Fibroblast of skin of left biceps (primary cell): ENCODE measurements around the gene ATXN7L1.

Experiments
- DNase-seq, 2 experiments: peaks; one replicate each; pipeline ENCODE4 v3.0.0-alpha.2; 2013; ENCODE audit warnings: low read depth in 2 of 2

The ATXN7L1 gene

DNA sequence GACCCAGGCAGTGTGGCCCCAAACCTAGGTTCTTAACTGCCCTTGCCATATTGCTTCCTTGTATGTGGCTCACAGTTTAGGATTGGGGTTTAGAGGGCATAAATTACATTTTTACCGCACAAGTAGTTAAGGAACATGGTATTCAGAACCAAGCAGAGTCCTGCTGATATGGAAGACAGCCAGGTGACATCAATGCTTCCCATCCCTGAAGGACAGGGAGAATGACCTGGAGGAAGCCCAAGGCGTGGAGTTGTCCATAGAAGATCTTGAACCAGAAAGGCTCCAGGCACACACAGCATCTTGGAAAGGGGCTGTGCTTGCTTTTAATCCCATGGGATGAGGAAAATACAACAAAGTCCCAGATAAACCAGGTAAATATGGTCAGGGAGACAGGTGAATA is 48.3 kb downstream of the ATXN7L1 start:
- no peak for DNase-seq

- DNase-seq = no peak
Observed at GRCh38 chr7:105827151-105827875, 49.1 kb downstream of the ATXN7L1 start.

GRCh38 chr7:105826143-105826542 is 50.3 kb downstream of the ATXN7L1 start:
- no peak for DNase-seq

DNA sequence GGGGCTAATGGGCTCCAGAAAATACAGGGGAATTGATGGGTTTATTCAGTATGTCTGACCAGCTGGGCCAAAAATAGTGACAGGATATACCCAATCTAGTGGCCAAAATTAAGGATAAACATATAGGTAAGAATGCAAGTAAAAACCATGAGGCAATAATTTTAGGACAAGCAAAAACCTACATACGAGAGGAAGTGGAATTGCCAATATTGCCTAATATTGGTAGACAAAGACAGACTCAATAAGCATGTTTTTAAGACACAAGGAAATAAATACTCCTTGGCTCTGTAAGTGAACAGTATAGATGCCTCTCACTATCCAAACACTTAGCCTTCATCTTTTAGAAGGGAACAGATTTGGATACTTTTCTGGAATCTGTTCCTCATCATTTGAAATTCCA is 51.0 kb downstream of the ATXN7L1 start:
- no peak for DNase-seq

- no peak for DNase-seq
Observed at GRCh38 chr7:105822806-105823205, 53.6 kb downstream of the ATXN7L1 start.

- DNase-seq = no peak
Observed at GRCh38 chr7:105821527-105821926, 54.9 kb downstream of the ATXN7L1 start.

- no peak for DNase-seq
Observed at GRCh38 chr7:105820363-105821066, 55.9 kb downstream of the ATXN7L1 start.

DNA sequence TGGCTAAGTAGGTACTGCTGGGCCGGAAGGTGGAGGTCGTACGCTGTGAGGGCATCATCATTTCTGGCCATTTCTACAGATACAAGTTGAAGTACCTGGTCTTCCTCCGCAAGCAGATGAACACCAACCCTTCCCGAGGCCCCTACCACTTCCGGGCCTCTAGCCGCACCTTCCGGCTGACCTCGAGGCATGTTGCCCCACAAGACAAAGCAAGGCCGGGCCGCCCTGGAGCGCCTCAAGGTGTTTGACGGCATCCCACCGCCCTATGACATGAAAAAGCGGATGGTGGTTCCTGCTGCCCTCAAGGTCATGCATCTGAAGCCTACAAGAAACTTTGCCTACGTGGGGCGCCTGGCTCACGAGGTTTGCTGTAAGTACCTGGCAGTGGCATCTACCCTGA is 56.8 kb downstream of the ATXN7L1 start:
- DNase-seq = no peak

DNA sequence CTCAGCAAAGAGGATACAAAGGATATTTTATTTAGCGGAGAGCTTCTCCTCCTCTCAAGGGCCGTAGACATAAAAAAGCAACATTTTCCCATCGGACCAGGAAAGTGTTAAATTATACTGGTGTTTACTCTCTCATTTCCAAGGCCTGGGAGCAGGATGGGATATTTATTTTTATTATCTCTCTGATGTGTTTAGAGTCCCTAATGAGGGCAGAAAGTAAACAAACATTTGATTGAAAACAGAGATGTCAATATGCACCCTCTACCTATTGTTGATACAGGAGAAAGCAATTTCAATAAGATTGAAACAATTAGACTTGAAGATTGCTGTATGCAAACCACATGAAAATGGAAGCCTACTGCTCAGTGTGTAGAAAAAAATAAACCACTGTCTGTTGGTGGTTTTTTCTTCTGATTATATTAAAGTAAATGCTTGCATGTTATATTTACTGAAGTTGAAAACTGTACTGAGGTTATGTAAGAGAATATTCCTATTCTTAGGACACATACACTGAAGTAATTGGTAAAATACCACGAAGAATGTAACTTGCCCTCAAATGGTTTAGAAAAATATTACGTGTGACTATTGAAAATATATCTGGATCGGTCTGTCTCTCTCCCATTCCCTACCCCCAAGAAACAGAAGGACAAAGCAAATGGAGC is 59.3 kb downstream of the ATXN7L1 start:
- DNase-seq = no peak

DNA sequence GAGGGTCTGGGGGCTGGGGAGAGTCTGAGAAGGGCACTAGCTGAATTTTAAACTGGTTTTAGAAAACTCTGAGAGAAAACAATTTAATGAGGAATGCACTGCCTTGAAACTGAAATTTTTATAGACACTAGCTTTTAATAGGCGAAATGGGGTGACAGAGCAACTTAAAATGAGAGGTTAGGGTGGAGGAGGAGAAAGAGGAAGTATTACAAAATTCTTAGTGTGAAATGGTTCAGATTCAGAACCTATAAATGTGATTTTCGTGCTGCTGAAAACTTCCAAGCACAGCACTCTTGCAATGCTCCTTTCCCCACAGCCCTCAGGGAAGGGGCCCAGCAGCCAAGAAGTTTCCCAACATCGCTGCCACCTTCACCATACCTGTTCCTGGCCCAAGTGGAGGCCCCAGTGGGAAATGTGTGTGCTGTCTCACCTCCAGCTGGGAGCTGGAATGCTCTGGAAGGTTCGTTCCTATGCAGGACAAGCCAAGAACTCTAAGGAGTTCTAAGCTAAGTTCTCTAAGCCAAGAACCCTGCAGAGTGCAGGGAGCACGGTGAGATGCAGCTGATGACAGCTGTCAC is 60.0 kb downstream of the ATXN7L1 start:
- DNase-seq = no peak

- DNase-seq = no peak
Observed at GRCh38 chr7:105815576-105815975, 60.8 kb downstream of the ATXN7L1 start.

DNA sequence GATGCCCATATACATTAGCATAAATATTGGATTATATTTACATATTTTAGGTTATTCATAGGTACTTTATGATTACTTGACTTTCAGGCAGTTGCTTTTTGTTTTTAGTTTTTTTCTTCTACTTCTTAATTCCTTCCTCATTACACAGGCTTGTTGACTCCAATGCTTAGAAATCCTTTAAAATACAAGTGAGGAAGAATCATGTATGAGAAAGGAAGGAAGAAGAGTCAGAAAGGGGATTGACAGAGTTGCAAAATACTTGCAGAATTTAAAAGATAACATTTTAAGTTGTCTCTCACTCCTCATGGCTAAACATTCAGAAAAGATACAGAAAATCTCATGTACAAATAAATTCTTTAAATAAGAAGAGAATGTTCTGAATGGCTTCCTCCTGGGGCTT is 61.9 kb downstream of the ATXN7L1 start:
- DNase-seq = no peak

DNA sequence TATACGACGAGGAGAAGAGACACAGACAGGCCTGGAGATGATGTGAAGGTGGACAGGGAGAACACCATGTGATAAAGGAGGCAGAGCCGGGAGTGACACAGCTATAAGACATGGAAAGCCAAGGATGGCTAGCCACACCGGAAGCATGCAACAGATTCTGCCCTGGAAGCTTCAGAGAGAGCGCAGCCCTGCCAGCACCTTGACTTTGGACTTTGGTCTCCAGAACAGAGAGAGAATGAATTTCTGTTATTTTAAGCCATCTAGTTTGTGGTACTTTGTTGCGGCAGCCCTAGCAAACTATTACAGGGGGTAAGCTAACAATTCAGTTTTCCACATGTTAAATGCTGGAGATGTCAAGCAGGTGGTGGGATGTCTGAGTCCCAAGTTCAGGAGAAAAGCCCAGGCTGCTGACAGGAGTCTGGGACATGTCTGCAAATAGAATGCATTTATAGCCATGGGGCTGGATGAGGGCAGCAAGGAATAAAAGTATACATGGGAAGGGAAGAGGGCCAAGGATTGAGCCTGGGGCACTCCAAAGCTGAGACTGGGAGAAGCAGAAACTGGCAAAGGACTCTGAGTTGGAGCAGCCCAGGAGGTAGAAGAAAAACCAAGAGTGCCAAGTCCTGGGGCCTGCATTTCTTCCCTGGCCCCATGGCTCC is 65.1 kb downstream of the ATXN7L1 start:
- no peak for DNase-seq

DNA sequence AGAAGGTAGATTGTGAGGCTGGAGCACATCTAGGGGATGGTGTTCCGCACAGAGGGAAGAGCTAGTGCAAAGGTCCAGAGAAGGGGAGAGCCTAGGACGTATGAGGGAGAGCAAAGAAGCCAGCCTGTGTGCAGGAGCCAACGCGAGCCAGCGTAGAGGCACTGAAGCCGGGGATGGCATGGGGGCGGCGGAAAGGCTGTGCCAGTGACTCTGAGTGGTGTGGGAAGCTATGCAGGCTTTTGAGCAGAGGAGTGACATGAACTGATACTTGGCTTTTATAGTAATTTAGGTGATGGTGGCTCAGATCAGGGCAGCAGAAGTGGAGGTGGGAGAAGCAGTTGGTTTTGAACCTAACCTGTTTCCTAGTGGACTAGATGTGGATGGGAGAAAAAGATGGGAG is 65.8 kb downstream of the ATXN7L1 start:
- no peak for DNase-seq

GRCh38 chr7:105808703-105809590 is 67.5 kb downstream of the ATXN7L1 start:
- no peak for DNase-seq

DNA sequence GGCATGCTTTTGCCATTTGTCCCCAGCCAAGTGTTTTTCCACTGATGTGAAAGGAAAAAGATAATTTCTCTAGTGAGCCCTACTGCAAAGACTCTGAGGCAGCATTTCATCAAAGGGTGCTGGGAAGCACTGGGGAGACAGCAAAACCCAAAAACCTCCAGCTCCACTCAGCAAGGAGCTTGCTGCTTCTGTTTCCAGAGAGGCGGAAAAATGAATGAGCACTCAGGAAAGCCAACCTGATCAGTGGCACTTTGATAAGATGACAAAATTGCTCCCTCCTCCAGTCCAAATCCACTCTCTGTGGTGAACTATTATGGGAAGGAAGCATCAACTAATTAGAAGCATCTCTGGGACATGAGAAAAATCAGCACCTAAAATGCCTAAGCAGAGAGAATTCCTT is 68.2 kb downstream of the ATXN7L1 start:
- no peak for DNase-seq

- no peak for DNase-seq
Observed at GRCh38 chr7:105807448-105807762, 69.0 kb downstream of the ATXN7L1 start.

DNA sequence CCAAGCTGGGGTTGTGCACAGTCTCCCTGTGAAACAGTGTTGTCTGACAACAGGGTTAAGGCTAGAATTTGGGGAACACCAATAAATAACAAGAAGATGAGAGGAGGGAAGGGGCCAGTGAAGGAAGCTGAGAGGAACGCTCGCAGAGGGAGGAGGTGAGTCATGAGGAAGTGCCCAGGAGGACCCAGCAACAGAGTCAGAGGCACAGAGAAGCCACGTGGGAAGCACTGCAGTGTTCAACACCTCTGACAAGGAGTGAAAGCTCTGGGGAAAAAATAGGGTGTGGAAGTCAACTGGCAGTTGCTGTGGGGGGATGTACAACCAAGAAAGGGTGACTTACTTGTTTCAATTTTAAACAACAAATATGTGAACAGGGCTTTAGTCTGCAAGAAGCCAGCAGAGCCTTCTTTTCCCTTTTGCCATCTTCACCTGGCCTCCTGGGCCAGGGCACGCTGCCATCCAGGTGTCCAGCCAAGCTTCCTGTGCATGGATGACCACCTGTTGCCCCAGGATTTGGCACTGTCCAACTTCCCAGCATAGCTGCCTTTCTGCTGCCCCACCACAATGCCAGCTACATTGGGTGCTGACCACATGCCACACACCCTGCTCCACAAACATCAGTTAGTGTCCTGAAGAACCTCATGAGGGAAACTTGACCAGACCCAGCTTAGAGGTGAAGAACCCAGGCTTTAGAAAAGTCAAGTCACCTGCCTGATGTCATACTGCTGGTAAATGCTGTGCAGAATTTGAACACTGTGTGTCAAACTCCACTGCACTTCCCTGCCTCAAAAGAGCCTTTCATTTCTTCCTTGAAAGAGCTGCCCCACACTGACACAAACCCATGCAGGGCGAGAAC is 69.6 kb downstream of the ATXN7L1 start:
- no peak for DNase-seq

DNA sequence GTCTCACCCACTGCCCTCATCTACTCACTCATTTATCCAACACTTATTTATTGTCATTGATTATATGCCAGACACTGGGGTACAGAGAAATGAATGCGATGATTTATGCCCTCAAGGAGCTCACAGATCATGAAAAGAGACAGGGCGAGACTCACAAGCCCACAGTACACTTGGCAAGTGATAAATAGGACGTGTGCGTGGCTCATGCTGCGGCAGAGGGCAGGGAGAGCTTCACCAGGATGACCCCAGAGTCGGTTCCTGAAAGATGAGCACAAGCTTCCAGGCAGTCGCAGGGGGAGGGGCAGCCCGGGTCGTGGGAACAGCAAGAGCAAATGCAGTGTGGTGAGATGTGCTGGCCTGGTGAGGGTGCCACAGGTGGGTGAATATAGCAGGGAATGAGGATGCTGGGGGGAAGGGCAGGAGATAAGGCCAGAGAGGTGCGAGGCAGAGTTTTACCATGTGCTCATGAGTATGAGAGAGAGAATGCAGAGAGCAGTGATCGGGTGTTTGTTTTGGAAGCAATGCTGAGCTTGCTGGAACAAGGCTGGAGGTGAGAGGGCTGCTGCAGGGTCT is 70.9 kb downstream of the ATXN7L1 start:
- no peak for DNase-seq

DNA sequence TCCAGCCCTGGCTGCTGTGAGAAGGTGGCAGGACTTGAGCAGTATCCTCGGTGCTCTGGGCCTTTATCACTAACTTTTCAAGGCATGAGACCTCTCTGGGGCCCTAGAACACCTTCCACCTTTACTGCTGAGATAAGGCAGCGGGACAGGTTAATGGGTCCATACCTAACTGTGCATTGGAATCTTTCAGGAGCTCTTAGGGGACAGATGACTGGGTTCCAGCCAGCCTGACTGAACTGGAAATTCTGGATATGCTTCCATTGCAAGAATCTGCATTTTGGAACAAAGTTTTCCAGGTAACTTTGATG is 73.0 kb downstream of the ATXN7L1 start:
- no peak for DNase-seq
